ENCODE results near the gene MSRB1. TPM values are rescaled to one million over a fixed set of nuclear protein-coding genes. Genes with fewer than 3 reads are reported as not detected.
"Not testable (repeated sequence)": the region's sequence is repeated elsewhere in the genome, so short reads cannot be mapped to it uniquely, and the experiment has no call there.

Gene MSRB1
- total RNA-seq, 1 experiment from 2014 or later, result 49.4 TPM

DNA sequence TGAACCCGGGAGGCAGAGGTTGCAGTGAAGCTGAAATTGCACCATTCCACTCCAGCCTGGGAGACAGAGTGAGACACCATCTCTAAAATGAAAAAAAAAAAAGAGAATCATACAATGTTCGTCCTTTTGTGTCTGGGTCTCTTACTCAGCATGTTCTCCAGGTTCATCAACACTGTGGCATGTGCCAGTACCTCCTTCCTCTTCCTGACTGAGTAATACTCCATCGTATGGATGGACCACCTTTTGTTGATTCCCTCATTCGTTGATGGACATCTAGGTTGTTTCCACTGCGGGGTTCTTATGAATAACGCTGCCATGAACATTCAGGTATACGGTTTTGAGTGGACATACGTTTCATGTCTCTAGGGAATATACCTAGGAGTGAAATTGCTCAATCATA, 20.6 kb downstream of the MSRB1 start:
- Histone ChIP-seq H3K36me3 (ENCODE audit: low read depth) (no peaks in the 10 kb centered on the region), H3K27ac (no peak overlapping the region), H3K9me2 (ENCODE audit: insufficient read depth) (no peaks in the 10 kb centered on the region), H3K4me3 (no peak overlapping the region), H3K79me2 (ENCODE audit: low read depth) (no peaks in the 10 kb centered on the region), H3K27me3 (ENCODE audit: insufficient read depth, low read depth) (peaks cover 30% of the 10 kb centered on the region; the same call in 1 of the 2 replicates), H3F3A (ENCODE audit: insufficient read depth, low read depth) (peaks cover 20% of the 10 kb centered on the region; the same call in 1 of the 2 replicates), H2AFZ (no peak overlapping the region), H4K20me1 (ENCODE audit: insufficient read depth) (no peaks in the 10 kb centered on the region), H3K4me2 (no peak overlapping the region), H3K9me3 (ENCODE audit: insufficient read depth, low read depth) (no peaks in the 10 kb centered on the region), H3K4me1 (replicated peaks; ENCODE audit: insufficient read depth) (peaks cover 16% of the 10 kb centered on the region)
- TF ChIP-seq EZH2 (IDR thresholded peaks at IDR 0.05; ENCODE audit: low read depth), result no peak
- TF ChIP-seq CTCF (conservative IDR thresholded peaks at IDR 0.05), result no peak
- BruUV-seq (replicated peaks), result no TSS peak
- POLR2A ChIA-PET (ENCODE audit: unreplicated experiment), result no interaction called here
- no peak for DNase-seq
- intact Hi-C loops (cut with micrococcal nuclease; ENCODE audit: unreplicated experiment), result no loop called here
- CTCF ChIA-PET, result interaction anchor here (0.6 kb wide), 1 partner anchor 52 kb away, joined by 4 read pairs; no protein-coding TSS in a partner anchor

GRCh38 chr16:1920727-1921171, 22.2 kb downstream of the MSRB1 start:
- no peak for TF ChIP-seq EZH2 (IDR thresholded peaks at IDR 0.05; ENCODE audit: low read depth)
- TF ChIP-seq CTCF (conservative IDR thresholded peaks at IDR 0.05), result no peak
- peaks cover 16% of the 10 kb centered on the region for H3K4me1 ChIP-seq (replicated peaks; ENCODE audit: insufficient read depth)
- no peaks in the 10 kb centered on the region for H3K9me2 ChIP-seq (ENCODE audit: insufficient read depth)
- no peak overlapping the region for H3K27ac ChIP-seq
- peak in 1 of 2 experiments; percentile 48 for DNase-seq
- CTCF ChIA-PET, result no interaction called here
- no peaks in the 10 kb centered on the region for H3K36me3 ChIP-seq (ENCODE audit: low read depth)
- H3K27me3 ChIP-seq (ENCODE audit: insufficient read depth, low read depth), result peaks cover 35% of the 10 kb centered on the region; the same call in 1 of the 2 replicates
- intact Hi-C loops (cut with micrococcal nuclease; ENCODE audit: unreplicated experiment), result no loop called here
- H2AFZ ChIP-seq, result no peak overlapping the region
- no TSS peak for BruUV-seq (replicated peaks)
- no peaks in the 10 kb centered on the region for H3K9me3 ChIP-seq (ENCODE audit: insufficient read depth, low read depth)
- H3K4me3 ChIP-seq, result no peak overlapping the region
- POLR2A ChIA-PET (ENCODE audit: unreplicated experiment), result no interaction called here
- no peaks in the 10 kb centered on the region for H3K79me2 ChIP-seq (ENCODE audit: low read depth)
- H4K20me1 ChIP-seq (ENCODE audit: insufficient read depth), result no peaks in the 10 kb centered on the region
- H3F3A ChIP-seq (ENCODE audit: insufficient read depth, low read depth), result peaks cover 20% of the 10 kb centered on the region; the same call in 1 of the 2 replicates
- peak overlapping the region; percentile 21; the same call in 1 of the 2 replicates for H3K4me2 ChIP-seq

- POLR2A ChIA-PET (ENCODE audit: unreplicated experiment); H3K36me3 ChIP-seq (ENCODE audit: low read depth); H3K9me3 ChIP-seq (ENCODE audit: insufficient read depth, low read depth); CTCF ChIA-PET; H4K20me1 ChIP-seq (ENCODE audit: insufficient read depth); H3K4me2 ChIP-seq; DNase-seq; intact Hi-C loops (cut with micrococcal nuclease; ENCODE audit: unreplicated experiment); BruUV-seq (replicated peaks); H3K4me3 ChIP-seq; H3K9me2 ChIP-seq (ENCODE audit: insufficient read depth); H3K79me2 ChIP-seq (ENCODE audit: low read depth); H3K27ac ChIP-seq; H2AFZ ChIP-seq: not testable (repeated sequence)
- peaks cover 20% of the 10 kb centered on the region; the same call in 1 of the 2 replicates for H3F3A ChIP-seq (ENCODE audit: insufficient read depth, low read depth)
- peaks cover 16% of the 10 kb centered on the region for H3K4me1 ChIP-seq (replicated peaks; ENCODE audit: insufficient read depth)
- H3K27me3 ChIP-seq (ENCODE audit: insufficient read depth, low read depth), result peaks cover 35% of the 10 kb centered on the region; the same call in 1 of the 2 replicates
Observed at GRCh38 chr16:1920122-1920521, 22.9 kb downstream of the MSRB1 start.

Data from PC-9 (cell line).